Measurements from ENCODE around the gene AOC1.

The AOC1 gene

DNA sequence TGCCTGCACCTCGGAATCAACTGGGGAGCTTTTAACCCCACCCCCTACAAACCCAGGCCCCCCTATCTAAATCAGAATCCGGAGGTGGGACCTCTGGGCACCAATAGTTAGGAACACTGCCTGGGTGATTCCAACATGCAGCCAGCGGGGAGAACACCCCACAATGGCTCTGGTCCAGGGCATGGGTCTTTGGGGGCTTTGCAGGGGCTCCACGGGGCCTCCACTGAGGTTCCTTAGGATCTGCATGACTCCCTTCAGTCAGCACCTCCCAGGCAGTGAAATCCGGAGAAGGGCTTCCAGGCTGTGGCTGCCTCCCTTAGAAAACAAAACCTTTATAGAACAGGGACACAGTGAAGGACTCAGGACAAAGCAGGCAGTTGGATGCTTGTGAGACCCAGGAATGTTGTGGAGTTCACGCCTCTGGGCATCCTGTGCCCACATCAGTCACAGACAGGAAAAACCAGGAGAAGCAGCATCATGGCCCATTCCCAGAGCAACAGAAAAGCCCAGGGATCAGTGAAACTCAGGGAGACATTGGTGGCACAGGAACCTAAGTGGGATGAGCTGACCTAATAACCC lies 16.5 kb upstream of the AOC1 start:
- DNase-seq, result no peak

DNA sequence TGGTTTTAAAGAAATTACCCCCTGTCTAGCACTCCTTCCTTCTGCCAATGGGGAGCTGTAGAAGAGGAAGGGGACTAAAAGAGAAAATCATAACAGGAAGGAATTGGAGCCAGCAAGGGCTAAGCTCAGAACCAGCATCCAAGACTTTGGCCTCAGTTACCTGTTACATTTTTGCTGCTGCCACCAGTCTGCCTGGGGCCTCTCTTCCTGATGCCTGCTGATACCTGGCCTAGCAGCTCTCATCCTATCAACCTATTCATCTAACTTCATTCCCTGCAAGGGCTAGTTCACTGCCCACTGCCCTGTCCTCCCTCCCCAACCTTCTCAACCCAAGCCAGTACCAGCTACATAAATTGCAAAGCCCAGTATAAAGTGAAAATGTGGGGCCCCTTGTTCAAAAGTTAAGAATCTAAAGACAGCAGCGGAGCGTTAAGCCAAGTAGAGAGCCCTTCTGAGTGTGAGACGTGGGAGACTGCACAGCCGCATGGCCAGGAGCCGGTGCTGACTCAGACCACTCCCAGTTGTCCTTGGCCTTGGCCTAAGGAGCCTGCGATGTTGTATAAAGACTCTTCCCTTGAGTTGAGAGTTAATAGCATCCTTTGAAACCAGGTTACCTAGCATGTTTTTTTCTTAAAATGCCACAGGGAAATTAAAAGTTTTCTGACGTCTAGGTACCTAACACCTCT lies 13.2 kb upstream of the AOC1 start:
- no peak for DNase-seq

DNA sequence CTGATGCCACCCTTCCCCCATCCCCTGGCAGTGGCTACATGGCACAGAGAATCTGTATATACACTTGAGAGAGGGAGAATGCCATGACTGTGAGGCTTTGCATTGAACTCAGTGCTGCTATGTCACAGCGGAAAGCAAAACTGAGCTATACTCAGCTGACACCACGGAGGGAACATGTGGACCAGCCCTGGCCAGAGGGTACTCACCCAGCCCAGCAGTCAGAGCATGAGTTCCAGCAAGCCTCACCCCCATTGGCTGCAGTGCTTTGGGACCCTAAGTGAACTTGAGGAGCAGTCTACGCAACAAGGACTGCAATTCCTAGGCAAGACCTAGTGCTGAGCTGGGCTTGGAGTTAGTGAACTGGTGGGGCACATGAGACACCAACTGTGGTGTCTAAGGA lies 10.3 kb upstream of the AOC1 start:
- no peak for DNase-seq

DNA sequence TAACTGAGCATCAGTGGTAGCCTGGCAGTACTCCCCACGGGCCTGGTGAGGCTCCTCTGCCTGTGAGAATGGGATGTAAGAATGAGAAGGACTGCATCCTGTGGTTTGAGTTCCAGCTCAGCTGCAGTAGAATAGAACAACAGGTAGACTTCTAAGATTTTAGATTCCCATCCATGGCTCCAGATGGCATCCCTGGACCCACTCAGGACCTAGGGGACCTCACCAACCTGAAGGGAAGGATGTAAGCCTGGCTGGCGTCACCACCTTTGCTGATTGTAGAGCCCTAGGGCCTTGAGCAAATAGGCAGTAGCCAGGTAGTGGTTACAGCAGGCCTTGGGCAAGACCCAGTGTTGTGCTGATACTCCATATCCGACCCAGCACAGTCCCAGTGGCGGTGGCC lies 9.6 kb upstream of the AOC1 start:
- DNase-seq, result no peak

DNA sequence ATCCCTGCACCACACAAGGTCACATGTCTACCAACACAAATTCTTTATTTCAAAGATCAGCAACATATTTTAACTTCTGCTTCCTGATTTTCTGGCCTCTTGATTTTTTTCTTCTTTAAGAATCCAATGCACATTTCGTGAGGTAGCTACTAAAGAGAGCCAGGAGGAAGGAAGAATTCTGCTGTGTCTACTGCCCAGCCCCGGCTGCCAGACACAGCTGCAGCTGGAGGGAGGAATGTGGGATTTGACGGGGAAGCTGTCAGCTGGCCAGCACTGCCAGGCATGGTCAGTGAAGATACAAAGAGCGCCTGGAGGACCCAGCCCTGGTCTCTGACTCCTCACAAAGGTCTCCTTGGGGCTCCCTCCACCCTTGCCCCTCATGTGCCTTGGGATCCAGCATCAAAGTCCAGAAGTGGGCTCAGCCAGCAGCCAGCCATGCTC lies 6.9 kb upstream of the AOC1 start:
- DNase-seq, result no peak

DNA sequence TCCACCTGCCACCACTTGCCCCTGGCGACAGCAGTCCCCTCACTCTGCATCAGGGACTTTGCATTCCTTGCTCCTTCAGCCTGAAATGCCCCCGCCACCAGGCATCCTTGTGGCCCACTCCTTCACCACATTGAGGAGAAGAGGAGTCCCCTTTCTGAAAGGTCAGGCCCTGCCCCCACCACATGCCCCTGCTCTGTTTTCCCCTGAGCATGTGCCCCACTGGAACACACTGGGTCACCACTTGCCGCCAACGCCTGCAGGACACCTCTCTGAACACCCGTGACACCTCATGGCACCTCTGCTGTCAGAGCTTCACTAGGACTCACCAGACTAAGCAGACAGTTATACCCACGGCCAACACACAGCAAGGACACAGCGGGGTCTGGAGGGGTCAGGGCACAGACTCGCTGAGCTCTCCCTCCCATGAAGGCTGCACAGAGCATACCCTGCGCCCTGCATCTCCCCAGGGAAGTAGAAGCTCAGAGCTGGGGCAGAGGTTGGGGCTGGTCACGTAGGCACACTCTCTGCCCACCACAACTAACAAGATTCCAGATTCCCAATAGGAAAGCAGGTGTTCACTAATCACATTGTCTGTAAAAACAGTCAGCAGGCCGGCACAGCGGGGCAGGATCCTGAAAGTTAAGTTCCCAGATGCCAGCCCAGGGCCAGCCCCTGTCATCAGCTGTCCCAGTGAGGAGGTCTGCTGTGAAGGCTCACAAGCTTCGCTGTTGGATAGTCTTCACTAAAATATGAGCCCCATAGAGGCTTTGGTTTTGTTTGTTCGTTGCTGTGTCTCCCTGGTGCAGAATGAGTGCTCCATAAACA lies 5.8 kb upstream of the AOC1 start:
- no peak for DNase-seq

DNA sequence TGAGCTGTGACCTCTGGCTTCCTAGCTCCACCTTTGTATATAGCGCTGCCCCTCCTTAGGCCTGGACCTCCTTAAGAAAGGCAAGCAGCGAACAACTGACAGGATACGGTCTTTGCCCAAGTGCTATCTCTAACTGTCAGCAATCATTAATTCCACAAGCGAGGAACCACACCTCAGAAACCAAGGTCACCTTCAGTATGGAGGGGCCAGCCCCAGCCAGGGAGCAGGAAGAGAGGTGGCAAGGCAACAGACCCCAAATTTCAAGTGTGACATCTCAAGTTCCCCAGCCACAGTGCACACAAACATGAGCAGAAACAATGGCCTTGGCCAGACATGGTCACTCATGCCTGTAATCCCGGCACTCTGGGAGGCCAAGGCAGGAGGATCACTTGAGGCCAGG lies 4.8 kb upstream of the AOC1 start:
- no peak for DNase-seq

DNA sequence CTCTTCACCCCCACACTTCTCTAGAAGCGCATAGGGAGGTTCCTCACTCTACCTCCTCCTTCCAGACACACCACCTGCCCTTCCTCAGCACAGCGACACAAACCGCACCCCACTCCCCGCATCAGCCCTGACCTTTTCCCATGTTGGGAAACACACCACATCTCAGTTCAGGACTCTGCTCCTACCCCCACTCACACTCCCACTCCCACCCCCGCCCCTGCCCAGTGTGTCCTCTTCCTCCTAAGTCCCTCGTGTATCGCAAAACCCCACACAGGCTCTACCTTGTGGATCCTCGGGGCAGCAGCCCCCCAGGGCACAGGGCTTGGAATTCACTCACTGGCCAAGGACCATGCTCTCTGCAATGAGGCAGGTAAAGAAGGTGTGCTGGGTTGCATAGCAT lies 4.2 kb upstream of the AOC1 start:
- DNase-seq, result no peak

DNA sequence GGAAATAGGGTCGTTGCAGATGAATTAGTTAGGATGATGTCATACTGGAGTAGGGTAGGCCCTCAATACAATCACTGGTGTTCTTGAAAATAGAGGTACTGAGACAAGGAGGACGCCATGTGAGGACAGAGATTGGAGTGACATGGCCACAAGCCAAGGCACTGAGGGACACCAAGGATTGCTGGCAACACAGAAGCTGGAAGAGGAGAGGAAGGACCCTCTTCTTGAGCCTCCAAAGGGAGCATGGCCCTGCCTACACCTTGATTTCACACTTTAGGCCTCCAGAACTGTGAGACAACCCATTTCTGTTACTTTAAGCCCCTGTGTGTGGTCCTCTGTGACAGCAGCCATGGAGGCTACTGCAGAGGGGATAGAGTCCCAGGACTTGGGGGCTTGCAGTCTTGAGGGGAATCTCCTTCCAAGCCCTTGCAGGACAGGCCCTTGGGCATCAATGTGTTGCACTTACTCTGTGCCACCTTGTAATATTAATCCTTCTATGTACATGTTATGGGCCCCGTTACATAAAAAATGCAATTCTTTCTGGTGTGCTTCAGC lies 3.7 kb upstream of the AOC1 start:
- DNase-seq, result no peak

DNA sequence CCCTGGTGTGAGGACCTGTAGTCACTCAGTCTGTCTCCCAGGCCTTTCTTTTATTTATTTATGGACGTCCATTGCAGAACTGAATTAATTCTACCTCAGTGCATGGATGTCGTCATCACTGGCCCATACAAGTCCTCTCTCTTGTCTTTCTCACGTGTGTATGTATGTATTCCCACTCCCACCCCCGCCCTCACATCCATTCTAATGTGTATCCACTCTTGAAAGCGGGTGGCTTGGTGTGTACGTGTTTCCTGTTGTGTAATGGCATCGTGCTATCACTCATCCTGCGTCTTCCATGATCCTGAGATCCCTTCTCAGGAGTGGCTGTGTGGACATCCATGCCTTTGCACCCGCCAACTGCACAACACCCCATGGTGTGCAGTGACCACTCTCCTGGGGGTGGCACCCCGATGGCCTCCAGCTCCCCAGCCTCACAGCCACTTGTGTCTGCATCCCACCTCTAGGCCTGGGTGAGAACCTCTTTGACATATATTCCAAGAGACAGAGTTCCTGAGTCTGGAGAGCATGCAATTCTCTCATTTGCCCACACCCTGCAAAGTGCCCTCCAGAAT lies 3.0 kb upstream of the AOC1 start:
- no peak for DNase-seq

DNA sequence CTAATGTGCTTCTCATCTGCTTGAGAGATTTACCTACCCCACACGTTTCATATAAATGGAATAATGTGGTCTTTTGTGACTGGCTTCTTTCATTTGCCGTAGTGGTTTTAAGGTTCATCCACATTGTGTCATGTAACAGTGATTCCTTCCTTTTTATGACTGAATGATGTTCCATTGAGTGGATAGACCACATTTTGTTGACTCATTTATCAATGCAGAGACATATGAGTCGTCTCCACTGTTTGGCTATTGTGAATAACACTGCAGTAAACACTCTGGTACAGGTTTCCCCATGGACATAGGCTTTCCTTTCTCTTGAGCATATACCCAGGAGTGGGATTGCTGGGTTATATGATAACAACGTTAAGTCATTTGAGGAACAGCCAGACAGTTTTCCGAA lies 2.0 kb upstream of the AOC1 start:
- DNase-seq, result no peak

DNA sequence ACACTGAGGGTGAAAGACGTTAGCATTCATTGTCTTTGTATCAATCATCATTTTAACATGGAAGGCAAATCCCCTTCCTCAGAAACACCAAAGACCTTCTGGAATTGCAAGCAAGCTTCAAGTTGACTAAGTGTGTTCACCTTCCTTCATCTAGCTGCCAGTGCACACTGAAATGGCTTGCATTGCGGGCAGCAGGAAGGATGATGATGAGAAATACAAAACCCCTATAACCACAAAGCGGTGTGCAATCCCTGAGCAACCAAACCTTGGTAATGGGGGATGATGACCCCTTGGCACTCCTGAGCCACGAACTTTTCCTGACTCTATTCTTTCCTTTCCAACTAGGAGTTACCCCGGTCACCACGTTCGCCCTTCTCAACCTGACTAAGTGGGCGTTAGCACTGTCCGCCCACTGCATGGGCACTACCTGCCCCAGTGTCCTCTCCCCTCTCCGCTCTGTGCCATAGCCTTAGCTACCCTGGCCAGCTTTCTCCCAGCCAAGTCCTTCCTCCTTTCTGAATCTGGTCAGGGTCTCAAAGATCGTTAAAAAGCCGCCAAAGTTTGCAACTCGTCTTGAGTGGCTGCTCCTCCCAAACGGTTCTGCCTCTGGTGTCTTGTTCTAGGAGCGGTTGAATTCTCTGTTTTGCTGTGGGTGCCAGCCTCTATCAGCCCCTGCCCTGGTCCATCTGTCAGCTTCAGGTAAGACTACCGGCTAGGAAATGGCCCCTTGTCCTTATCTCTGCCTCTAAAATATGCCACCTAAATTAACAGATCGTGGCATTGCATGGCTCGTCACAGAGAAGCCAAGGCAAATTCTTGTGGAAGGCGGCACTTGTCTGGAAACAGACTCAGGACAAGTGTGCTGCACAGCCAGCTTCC lies 586 bp upstream of the AOC1 start:
- DNase-seq, result no peak

DNA sequence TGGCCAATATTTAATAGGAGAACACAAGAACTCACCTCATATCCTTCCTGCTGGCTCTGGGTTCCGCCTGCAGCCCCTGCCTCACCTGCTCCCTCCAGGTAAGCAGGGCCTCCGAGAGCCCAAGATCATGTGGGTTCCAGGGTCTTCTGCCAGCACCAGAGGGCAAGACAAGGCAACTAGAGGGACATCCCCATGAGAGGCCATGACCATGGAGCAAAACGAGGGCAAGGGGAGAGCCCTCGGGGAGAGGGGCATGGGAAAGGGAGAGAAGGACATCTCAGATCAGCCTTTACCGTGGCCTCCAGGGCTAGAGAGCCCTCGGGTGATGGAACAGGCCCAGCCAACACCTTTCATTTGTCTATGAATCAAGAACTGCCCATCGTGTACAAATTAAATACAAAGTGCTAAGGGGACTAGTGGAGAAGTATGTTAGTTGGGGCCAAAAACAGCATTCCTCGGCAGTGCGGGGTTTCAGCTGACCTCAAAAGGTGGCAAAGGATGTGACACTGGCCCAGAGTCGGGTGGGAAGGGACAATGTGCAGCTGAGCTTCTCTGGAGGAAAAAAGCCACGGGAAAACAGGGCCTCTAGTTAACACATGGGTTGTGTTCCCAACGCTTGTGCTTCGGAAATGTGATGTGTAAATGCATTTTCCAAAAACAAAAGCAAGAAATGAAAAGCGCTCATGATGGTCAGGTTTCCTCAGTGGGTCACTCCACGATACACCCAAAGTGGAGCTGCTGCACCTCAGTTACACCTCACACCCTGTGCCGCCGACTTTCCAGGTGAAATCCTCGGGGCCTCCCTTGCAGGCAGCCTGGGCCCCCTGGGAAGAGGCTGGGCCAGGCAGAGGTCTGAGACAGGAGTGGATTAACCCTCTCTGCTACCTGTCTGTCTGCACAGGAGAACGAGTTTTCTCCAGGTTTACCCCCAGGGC lies 2.0 kb downstream of the AOC1 start:
- DNase-seq, result no peak

DNA sequence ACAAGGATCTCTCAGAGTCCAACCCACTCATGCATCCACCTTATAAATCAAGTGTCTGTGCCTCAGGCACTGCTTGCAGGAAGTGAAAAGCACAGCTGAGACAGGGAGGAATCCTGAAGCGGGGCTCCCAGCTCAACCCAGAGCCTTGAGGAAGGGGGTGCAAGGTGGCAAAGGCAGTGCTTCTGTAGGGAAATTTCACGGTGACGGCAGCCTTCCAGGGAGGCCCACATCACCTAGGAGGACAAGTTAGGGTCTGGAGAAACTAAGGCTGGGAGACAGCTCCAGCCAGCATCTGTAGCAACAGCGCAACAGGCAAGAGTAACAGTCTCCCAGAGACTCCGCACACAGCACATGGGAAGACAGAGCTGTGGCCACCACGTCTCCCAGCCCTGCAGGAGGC lies 2.7 kb downstream of the AOC1 start:
- DNase-seq, result no peak

DNA sequence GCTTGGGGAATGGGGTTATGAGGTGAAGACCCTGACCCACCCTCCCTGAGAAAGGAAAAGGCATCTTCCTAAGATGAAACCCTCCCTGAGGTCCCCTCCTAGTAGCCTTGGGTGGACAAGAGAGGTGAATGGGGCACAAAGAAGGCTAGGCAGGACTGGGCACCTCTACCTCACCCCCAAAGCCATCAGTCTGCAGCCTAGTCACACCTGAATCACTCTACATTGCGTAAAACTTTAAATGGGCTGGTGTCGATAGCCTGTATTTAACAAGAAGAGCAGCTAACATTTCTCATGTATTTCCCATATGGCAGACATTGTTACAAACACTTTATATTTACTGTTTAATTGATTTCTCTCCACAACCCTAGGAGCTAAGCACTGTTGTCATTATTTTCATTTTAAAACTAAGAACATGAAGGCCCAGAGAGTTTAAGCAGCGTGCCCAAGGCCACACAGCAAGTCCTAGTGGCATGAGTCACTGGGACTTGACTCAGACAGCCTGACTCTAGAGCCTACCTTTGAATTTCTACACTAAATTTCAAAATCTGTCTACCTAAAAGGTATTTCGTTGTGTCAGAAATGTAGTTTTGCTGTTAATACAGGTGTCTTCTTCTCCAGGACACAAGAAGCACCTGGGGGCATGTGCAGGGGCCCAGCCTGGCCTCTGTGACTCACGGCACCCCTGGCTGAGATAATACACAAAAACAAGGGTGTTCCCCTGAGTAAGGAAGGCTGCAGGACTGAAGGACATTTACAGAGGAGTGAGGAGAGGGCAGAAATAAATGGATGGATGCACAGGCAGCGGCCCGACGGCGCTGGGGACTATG lies 3.4 kb downstream of the AOC1 start:
- DNase-seq, result no peak

DNA sequence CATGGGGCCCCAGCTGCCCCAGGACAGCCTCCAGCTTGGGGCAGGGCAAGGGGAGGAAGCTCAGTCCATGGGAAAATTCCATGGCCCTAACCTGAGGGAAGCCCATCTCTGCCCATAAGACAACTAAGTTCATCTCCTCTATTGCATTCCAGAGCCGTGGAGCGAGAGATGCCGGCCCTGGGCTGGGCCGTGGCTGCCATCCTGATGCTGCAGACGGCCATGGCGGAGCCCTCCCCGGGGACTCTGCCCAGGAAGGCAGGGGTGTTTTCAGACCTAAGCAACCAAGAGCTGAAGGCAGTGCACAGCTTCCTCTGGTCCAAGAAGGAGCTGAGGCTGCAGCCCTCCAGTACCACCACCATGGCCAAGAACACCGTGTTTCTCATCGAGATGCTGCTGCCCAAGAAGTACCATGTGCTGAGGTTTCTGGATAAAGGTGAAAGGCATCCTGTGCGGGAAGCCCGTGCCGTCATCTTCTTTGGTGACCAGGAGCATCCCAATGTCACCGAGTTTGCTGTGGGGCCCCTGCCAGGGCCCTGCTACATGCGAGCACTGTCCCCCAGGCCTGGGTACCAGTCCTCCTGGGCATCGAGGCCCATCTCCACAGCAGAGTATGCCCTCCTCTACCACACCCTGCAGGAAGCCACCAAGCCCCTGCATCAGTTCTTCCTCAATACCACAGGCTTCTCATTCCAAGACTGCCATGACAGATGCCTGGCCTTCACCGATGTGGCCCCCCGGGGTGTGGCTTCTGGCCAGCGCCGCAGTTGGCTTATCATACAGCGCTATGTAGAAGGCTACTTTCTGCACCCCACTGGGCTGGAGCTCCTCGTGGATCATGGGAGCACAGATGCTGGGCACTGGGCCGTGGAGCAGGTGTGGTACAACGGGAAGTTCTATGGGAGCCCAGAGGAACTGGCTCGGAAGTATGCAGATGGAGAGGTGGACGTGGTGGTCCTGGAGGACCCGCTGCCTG lies 4.3 kb downstream of the AOC1 start:
- no peak for DNase-seq

DNA sequence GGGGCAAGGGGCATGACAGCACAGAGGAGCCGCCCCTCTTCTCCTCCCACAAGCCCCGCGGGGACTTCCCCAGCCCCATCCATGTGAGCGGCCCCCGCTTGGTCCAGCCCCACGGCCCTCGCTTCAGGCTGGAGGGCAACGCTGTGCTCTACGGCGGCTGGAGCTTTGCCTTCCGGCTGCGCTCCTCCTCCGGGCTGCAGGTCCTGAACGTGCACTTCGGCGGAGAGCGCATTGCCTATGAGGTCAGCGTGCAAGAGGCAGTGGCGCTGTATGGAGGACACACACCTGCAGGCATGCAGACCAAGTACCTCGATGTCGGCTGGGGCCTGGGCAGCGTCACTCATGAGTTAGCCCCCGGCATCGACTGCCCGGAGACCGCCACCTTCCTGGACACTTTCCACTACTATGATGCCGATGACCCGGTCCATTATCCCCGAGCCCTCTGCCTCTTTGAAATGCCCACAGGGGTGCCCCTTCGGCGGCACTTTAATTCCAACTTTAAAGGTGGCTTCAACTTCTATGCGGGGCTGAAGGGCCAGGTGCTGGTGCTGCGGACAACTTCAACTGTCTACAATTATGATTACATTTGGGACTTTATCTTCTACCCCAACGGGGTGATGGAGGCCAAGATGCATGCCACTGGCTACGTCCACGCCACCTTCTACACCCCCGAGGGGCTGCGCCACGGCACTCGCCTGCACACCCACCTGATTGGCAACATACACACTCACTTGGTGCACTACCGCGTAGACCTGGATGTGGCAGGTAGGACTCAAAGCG lies 5.1 kb downstream of the AOC1 start:
- DNase-seq, result no peak
